Upper lobe of left lung (tissue), 4 donors: ENCODE results near the gene ULK4.

Experiments
- CTCF ChIP-seq, 6 experiments: fragments of 450-650 bp in 4 of 6; fragments of 200-600 bp in 2 of 6; sonication (generic) in 2 of 6; IDR thresholded peaks; one replicate each; pipeline ENCODE4 v1.5.1; 2016 to 2019; ENCODE audit warnings: antibody characterized with exemption in 6 of 6
- POLR2AphosphoS5 ChIP-seq, 2 donors: sonication (generic); formaldehyde crosslinking; IDR thresholded peaks; one replicate each; pipeline ENCODE4 v1.5.1; 2017; ENCODE audit warnings: antibody characterized with exemption in 2 of 2

- TF ChIP-seq CTCF (IDR thresholded peaks at IDR 0.05) (no peak), POLR2AphosphoS5 (IDR thresholded peaks at IDR 0.05) (no peak)
Measured at GRCh38 chr3:41290736-41291135, 671.2 kb downstream of the ULK4 start.
